Esophagus mucosa (tissue), 1 donor: ENCODE measurements around the gene NINJ2. TPM values are rescaled to one million over a fixed set of nuclear protein-coding genes. Genes with fewer than 3 reads are reported as not detected.

Source experiments
- ATAC-seq: fragments of 200-7000 bp; cut with Tn5 transposase; one replicate; pipeline ENCODE4 v1.9.1; 2020
- total RNA-seq: library from RNA; stranded (reverse); gene quantifications from one replicate; pipeline ENCODE4 v1.2.4, GENCODE V29; 2023
- donor health status: DM: yes; HTN: yes; CAD: no.

Gene NINJ2
- total RNA-seq, 1 donor from 2014 or later, result 2.9 TPM

DNA sequence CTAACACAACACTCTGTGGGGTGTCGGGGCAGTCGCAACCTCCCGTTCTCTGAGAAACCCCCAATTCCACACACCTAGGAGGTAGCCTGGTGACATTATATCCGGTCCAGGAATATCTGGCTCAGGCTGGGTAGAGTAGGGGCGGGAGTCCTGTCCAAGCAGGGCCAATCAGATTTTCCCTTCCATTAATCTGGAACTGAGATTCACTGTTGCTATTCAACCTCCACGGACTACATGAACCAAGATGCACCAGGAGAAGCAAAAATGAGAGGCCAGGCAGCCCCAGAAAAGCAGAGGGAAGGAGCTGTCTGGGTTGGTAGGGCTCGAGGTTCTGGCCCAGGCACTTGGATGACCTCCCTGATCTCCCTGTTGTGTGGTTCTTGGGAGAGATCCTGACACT lies 51.0 kb downstream of the NINJ2 start:
- no peak for ATAC-seq

DNA sequence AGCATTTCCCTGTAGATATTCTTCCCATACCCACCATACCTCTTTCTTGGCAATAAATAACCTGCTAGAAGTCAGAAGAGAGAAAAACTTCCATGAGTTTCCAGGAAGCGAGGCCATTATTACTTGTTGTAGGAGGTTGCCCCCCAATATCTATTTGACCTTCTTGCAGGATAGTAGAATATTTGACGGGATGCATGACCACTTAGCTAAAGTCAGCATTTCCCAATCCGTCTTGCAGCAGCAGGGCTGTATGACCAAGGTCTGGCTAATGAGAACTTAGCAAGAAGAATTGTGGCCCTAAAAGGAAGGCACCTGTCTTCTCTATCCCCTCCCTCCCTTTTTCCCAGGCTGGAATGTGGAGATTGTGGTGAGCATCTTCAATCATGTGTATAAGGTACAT lies 51.5 kb downstream of the NINJ2 start:
- no peak for ATAC-seq

DNA sequence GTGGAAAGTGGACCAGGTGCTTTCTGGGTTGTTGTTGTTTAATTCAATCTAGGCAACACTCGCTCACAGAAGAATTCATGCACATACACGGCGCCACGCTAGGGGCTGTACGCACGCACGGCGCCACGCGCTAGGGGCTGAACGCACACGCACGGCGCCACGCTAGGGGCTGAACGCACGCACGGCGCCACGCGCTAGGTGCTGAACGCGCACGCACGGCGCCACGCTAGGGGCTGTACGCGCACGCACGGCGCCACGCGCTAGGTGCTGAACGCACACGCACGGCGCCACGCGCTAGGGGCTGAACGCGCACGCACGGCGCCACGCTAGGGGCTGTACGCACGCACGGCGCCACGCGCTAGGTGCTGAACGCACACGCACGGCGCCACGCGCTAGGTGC lies 54.3 kb downstream of the NINJ2 start:
- ATAC-seq, result no peak

DNA sequence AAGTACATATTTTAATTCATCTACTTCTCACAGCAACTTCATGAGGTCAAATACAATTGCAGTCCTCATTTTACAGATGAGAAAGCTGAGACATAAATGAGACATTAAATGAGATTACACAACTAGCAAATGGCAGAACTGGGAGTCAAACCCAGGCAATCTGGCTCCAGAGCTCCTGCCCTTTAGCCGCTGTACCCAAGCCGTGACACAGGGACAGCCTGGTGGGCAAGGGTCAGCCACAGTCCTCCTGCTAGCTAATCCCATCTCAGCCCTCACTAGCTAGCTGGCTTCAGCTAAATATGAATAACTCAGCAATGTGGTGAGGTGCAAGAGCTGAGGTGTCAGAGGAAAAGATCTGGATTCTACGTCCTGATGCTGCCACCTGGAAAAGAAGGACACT lies 54.8 kb downstream of the NINJ2 start:
- ATAC-seq, result no peak

DNA sequence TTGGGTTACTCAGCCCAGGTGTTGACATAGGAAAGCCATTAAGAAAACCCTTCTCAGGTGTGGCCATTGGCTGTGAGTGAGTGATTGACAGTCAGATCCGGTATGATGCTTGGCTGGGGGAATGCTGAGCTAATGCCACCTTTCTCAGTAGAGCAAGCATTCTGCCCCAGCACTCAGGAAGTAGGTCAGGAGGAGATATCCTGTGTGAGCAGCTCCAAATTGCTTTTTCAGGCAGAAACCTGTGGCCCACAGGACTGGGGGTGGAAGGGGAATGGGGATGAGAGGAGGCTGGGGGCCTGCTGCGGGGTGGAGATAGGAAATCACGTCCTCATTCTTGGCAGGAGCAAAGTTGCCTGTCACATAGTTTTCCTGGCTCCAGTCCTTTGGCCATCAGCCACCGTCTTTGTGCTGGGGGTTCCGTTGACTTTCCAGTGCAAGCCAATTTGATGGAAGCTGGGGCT lies 55.7 kb downstream of the NINJ2 start:
- ATAC-seq, result peak; percentile 94

DNA sequence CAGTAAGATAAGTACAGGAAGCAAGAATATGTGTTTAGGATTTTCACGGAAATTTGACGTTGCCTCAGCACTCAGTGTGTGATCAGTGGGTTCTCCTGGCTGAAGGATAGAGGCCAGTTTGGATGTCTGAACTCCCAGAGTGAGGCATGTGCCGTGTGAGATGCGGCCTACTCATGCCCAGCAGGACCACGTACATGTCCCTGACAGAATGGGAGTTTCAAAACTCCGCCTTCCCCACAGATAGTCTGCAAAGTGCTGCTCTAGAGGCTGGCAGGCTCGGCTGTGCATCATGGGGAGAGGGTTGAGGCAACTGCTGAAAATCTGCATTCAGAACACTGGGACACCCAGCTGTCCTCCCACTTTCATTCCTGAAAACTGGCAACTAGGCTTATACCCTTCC lies 58.3 kb downstream of the NINJ2 start:
- ATAC-seq, result no peak

DNA sequence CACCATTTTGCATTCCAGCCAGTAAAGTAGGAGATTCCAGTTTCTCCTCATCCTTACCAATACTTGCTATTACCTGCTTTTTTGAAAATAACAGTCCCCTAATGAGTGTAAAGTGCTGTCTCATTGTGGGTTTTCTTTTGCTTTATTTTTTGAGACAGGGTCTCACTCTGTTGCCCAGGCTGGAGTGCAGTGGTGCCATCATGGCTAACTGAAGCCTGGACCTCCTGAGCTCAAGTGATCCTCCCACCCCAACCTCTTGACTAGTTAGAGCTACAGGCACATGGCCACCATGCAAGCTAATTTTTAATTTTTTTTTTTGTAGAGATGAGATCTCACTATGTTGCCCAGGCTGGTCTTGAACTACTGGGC lies 60.6 kb downstream of the NINJ2 start:
- no peak for ATAC-seq

DNA sequence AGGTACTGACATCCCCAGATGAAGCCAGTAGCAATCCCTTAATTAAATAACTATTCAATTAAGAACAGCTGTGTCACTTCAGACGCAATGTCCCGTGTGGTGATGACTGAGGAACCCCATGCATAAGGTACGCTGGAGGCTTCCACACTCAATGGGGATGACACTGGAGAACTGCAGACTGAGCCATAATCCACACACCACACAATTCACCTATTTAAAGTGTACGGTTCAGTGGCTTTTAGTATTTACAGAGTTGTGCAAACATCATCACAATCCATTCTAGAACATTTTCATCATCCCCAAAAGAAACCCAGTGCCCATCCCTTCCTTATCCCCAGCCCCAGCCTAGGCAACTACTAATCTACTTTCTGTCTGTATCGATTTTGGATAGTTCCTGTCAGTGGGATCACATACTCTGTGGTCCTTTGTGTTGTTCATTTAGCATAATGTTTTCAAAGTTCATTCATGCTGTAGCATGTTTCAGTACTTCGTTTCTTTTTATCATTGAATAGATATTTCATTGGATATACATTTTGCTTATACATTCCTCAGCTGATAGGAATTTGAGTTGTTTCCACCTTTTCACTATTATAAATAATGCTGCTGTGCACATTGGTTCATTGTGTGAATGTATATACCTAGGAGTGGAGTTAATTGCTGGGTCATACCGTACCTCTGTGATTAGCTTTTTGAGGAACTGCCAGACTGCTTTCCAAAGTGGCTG lies 61.1 kb downstream of the NINJ2 start:
- ATAC-seq, result peak; percentile 72

DNA sequence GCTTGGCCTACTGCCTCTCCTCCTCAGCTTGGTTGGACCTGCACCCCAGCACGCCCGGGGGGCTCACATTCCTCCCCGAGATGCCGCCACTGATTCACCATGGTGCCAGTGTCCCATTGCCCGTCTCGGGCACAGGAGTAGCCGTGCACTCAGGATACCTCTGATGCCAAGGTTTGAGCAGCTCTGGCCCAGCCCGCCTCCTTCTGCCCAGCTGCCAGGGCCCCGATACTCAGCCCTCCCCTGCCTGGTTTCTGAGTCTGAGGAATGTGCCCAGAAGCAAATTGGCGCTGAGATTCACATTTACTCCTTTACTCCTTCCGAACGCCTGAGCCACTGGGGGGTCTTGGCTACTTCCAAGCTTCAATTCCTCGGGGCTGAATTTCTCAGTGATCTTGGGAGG lies 63.5 kb downstream of the NINJ2 start:
- ATAC-seq, result peak; percentile 46

DNA sequence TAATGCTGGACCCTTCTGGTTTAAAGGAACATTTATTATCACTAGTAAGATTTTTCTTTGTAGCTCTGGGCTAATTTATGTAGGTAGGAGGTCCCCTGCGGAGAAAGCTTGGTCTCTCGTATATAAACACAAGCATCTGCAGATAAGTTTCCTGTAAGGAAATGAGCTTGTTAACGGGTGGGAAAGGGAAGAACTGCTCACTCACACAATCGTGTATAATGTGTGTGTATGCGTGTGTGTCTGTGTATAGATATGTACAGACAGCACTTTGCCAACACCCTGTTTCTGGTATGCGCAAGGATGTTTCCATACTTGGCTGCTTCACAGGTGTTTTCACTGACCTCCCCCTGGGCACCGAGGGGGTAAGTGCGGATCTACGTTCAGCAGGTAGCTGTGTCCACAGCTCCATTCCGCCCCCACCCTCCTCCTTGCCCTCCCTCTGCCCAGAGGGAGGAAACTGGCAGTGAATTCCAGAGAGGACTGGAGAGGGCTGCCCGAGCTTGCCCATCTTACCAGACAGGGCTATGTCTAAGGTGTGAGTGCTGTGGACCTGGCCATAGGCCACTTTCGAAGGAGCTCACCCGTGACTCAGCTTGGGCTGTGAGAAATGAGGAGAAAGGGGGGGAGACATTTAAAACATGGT lies 65.2 kb downstream of the NINJ2 start:
- ATAC-seq, result peak; percentile 86

DNA sequence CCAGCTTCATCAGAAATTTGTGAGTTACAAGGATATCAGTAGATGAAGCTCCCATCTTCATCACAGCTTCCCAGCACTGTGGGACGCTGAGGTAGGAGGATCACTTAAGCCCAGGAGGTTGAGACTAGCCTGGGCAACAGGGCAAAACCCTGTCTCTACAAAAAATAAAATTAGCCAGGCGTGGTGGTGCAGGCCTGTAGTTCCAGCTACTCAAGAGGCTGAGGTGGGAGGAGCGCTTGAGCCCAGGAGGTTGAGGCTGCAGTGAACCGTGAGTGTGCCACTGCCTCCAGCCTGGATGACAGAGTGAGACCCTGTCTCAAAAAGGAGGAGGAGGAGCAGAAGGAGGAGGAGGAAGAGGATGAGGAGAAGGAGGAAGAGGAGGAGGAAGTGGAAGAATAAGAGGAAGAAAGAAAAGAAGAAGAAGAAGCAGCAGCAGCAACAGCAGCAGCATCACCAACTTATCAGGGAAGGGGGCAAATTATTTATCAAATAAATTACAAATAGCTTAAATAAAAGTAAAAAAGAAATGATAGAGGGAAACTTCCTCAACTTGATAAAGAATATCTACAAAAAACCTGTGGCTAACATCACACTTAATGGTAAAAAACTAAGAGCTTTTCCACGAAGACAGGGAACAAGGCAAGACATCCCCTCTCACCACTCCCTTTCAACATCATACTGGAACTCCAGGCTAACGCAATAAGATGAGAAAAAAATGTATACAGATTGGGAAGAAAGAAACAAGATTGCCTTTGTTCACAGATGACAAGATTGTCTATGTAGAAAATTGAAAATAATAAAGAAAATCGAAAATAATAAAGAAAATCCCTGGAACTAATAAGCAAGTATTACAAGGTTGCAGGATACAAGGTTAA lies 69.6 kb downstream of the NINJ2 start:
- ATAC-seq, result no peak

DNA sequence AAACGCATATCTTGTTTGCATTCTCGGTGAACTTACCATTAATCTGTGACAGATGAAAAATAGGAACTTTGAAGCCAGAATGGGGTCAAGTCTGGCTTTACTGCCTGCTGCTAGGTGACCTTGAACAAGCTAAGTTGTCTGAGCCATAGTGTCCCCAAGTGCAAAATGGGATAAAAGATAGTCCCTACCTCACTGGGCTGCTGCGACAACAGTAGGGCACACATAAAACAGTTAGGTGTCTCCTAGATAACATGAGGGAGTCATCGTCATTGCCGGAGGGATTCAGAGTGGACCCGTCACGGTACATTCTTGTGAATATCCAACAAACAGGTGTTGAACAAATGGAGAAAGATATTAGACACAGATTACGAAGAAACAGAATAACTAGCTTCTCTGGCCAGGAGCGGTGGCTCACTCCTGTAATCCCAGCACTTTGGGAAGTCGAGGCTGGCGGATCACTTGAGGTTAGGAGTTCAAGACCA lies 71.2 kb downstream of the NINJ2 start:
- ATAC-seq, result no peak

DNA sequence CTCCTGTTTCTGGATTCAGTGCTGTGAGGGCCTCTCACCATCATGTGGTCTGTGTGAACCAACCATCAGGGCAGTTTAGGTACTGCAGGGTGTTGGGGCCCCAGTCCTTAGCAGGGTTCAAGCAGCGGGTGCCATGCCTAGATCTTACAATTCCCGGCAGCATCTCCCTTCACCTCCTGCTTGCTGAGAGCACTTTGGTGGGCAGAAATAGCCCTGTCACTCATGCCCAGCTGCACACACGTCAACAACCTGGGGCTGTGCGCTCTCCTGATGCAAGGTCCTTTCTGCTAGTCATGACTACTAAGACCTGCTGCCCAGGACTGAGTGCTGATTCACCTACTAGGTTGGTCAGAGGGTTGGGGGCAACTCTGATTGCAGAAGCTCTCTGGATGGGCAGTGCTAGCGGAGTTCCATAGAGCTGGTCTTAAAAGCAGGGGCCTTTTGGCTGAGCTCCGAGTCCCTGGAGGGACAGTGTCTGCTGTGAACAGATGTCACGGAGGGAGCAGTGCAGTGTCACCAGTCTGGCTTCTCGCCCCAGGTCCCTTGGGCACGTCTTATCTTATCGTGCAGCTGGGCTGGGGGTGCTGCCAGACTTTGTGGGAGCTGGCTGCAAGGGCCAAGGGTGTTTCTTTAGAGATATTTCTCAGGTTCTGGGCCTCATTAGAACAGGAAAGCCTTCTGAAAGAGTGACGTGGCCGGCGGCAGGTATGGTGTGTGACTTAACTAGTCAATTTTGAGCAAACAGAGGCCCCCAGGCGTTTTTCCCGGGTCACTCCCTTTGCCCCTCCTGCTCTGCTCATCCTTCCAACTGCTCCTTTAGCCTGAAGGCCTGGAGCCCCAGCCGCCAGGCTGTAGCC lies 71.8 kb downstream of the NINJ2 start:
- peak; percentile 32 for ATAC-seq

DNA sequence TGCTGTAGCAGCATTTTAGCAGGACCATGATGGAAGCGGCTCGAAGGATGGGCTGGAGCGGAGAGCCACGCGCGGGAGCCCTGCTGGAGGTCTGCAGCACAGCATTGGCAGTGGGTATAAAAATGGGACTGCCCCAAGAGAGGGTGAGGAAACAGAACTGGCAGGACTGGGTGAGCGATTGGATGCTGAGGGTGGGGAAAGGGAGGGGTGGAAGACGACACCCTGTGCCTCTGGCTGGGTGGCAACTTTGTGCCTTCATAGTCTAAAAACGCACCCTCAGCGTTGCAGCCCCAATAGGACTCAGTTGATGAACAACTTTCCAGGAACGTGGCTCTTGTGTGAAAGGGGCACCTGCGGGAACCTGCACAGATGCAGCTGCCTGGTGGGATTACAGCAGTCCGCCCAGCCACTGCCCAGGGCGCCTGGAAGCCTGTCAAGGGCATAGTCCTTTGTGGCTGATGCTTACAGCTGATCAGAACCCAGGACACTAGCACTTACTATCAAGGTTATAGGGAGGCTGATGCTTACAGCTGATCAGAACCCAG lies 73.0 kb downstream of the NINJ2 start:
- ATAC-seq, result peak; percentile 56

DNA sequence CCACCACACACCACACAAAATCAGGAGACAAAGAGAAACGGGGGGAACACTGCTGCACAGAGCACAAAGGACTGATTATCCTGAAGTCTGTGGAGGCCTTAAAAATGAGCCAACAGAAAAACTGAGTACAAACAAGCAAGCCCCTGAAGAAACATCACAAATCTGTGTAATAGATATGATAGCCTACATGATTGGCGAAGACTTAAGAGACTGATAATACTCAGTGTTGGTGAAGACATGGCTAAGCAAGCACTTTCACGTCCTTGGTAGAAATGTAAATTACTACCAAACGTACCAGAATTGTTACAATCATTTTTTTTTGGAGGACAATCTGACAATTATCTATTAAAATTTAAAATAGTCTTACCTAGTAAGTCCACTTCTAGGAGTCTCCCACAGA lies 74.6 kb downstream of the NINJ2 start:
- ATAC-seq, result no peak

DNA sequence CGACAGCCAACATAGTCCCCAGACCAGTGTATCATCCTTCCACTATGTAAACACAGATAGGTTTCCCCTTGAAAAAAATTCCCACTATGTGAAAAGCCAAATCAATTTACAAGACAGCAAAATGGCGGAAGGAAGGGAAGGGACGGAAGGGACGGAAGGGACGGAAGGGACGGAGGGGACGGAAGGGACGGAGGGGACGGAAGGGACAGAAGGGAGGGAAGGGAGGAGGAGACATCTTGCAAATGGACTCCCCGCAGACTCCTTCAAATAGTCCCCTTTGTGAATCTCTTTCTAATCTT lies 75.3 kb downstream of the NINJ2 start:
- no peak for ATAC-seq

DNA sequence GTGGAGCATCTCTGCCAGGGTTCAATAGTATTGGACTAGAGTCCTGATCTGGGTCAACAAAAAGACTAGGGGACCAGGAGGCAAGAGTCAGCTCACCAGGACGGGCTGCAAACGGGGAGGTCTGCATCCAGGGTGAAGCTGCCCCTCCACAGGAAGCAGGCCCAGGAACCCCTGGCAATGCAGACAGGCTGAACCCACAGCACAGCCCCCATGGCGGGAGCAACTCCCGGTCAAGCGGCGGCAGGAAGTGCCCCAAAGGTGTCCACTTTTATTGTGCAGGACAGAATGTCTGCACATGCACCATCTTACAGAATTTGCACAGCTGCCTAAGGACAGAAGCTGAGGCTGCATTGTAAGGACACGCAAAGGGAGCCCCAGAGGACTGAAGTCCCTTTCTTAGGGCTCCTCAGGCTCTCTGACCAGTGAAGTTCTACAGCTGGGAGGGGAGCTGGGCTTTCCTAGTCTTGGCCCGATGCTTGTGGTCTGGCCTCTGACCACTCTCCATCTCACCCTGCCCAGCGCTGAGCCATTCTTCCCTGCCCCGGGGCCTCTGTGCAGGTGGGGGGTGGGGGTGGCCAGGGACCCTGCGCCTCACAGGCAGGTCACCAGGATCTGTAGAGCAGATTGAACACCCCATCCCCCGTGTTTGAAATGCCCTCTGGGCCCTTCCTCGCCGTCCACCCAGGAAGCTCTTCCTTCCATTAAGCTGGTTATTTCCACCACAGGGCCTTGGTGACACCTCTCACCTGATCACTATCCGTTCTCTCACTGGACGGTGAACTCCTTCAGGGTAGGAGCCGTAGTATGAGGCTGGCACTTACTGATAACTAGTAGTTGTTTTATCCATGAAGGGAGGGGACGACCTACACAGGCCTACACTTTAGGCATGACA lies 75.9 kb downstream of the NINJ2 start:
- no peak for ATAC-seq

DNA sequence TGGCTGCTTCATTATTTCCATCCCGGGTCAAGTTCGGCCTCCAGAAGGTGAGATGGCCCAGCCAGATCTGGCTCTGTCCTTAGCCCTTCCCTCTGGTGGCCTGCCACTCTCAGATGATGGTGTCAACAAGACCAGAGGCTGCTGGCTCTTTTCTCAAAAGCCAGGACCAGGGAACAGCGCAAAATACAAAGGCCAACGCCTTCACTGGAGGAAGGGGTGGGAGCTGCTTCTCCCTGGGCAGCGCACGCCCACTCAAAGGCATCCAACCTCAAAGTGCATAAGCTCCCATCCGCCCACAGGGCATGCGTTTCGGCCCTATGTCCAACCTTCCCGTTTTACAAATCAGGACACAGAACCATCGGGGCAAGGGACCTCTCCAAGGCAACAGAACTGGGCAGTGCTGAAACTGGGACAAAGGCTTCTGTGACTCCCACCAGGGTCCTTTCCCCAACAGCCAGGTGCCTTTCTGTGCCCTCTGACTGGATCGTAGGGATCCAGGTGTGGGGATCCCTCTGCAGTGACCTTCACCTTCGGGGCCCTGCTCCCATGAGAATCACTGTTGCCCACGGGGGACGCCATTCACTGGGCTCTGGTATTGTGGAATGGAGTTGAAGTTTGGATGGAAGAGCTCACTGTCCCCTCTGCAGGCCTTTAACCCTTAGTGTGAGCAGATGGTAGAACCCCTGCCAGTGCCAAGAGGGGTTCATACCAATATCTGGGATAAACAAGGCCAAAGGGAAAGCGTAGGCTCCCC lies 76.8 kb downstream of the NINJ2 start:
- ATAC-seq, result no peak

DNA sequence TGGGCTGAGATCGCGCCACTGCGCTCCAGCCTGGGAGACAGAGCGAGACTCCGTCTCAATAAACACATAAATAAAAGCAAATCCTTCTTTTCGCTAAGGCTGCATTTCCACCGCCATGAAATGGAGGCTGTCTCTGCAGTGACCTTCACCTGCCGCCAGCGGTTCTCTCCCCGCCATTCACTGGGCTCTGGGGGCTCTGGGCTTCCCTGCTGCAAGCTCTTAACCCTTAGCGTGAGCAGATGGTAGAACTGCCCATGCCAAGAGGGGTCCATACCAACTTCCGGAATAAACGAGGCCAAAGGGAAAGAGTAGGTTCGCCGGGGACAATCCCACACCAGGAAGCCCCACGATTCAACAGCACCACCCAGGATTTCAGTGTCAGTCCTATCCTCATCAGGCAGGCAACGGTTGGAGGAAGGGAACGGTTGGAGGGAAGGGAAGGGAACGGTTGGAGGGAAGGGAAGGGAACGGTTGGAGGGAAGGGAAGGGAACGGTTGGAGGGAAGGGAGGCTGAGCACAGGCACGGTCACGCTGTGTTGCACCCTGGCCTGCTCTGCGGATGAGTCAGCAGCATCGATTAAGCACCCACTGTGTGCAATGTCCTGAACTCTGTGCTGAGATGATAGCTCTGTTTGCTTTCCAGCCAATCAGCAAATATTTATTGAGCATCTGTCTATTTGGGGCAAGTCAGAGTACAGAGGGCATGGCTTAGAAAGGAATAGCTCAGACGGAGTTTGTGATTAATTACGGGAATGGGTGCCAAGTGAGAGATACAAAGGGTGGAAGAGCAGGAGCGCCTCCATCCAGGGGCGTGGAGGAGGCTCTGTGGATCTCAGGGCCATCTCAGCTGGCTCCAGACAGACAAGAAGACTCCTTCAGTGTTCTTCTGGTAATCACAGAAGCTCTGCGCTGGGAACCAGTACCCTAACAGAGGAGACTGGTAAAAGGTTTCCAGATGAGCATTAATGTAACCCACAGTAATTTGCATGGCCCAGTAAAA lies 77.9 kb downstream of the NINJ2 start:
- ATAC-seq, result no peak
